Spinal cord (tissue), 10 donors: Measurements from ENCODE around the gene HMGN1. TPM values are rescaled to one million over a fixed set of nuclear protein-coding genes. Genes with fewer than 3 reads are reported as not detected.

Experiments used
- DNase-seq, 6 donors: peaks; one replicate each; pipeline versions ENCODE4 v3.0.0 to v3.0.0-alpha.2; 2013 to 2015; ENCODE audit warnings: low spot score in 6 of 6, low read depth in 4 of 6
- H3K27ac ChIP-seq: one replicate; pipeline ENCODE4 v1.5.1; 2013; ENCODE audit warnings: low read depth, low read length, control low read depth
- H3K27me3 ChIP-seq: one replicate; pipeline ENCODE4 v1.6.1; 2013; ENCODE audit warnings: low read length; ENCODE audit not compliant: control insufficient read depth, insufficient read depth
- H3K36me3 ChIP-seq: one replicate; pipeline ENCODE4 v1.6.1; 2013; ENCODE audit warnings: low read length; ENCODE audit not compliant: control insufficient read depth, insufficient read depth
- H3K4me1 ChIP-seq: one replicate; pipeline ENCODE4 v1.6.1; 2013; ENCODE audit warnings: low read length; ENCODE audit not compliant: control insufficient read depth, insufficient read depth
- H3K4me3 ChIP-seq: one replicate; pipeline ENCODE4 v1.5.1; 2013; ENCODE audit warnings: low read depth, low read length, control low read depth
- H3K9me3 ChIP-seq: one replicate; pipeline ENCODE4 v1.6.1; 2013; ENCODE audit warnings: low read length; ENCODE audit not compliant: control insufficient read depth, insufficient read depth
- WGBS: methylation state at CpG from one replicate; pipeline ENCODE4 v1.1.5; 2013; ENCODE audit warnings: missing lambda C conversion rate; ENCODE audit not compliant: insufficient coverage; 5-methylcytosine and 5-hydroxymethylcytosine counted together
- polyA plus RNA-seq, 2 donors: library from polyadenylated mRNA; unstranded; fragments of 120-200 nt; gene quantifications; one replicate each; pipeline ENCODE4 v1.2.1, GENCODE V29; 2013; ENCODE audit not compliant: insufficient read length in 2 of 2
- total RNA-seq, 2 donors: library from RNA; depleted of rRNA in 1 of 2; stranded (reverse); fragments of 120-200 nt in 1 of 2; fragments of >200 nt in 1 of 2; gene quantifications; one replicate each; pipeline versions ENCODE4 v1.2.3 to v1.2.4, GENCODE V29; 2013 to 2014
- donor health status: healthy.

The HMGN1 gene
- total and polyA plus RNA-seq, 4 donors = 134 to 407 (median 345) TPM

DNA sequence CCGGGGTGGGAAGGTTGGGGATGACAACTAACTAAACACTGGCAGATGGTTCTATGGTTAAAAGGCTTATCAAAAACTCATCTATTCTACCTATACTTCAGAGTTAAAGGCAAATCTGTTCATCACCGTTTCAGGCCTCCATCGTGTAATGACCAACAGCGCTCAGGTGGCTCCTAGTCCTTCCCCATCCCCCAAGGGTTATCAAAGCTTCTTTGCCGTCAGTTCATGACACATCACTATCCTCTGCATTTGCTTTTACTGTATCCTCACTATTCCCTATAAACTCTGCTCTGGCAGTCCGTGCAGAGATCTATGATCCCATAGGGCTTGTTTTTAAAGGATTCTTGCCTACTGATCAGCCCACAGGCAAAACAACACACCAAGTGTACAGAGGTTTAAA lies 8.2 kb downstream of the HMGN1 start:
- Histone ChIP-seq H3K36me3 (peaks cover 13% of the 10 kb centered on the region), H3K27ac (no peak overlapping the region), H3K27me3 (no peaks in the 10 kb centered on the region), H3K9me3 (no peaks in the 10 kb centered on the region), H3K4me1 (no peaks in the 10 kb centered on the region), H3K4me3 (no peak overlapping the region)
- DNase-seq = no peak
- WGBS = 73% methylated on average over 4 of the region's 6 CpGs

DNA sequence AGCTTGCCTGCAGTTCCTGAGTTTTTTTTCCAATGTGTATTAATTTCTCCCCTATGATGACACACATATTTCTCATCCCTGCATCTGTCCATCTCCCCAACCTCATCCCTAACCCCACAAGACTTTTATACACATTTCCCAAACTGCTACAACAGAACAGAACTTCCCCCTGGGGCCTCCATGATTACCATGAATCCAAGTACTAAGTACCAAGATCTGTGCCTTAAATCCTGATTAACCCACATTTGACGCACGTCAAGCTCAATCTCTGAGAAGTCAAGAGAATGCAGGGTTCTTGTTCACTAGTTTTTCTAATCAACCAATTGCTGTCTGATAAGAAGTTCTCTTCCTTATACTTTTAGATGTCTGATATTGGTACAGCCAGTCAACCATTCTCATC lies 9.7 kb downstream of the HMGN1 start:
- no peak for DNase-seq
- no peak overlapping the region for H3K27ac ChIP-seq

DNA sequence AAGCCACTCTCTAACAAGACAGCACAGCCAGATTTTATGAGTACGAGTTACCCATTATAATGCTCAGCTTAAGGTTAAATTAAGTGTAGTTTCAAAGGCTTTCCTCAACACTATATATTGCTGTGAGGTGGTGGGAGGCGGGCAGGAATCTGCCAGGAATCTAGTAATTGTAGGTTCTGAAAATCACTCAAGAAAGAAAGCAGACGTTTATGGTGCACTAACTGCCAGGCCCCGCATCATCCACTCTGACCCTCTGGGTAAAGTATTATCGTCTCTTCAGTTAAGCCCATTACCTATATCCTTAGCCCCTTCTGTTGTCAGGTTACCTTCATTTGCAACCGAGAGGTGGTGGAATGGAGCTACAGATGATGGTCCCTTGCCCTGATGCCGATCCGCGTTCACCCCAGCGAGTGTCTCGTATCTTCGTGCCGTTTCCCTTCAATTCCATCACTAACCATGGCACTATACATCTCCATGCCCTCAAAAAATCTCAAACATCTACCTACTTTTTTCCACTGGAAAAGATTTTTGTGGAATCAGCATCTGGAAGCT lies 12.4 kb downstream of the HMGN1 start:
- Histone ChIP-seq H3K4me3 (no peak overlapping the region), H3K27ac (no peak overlapping the region), H3K4me1 (no peaks in the 10 kb centered on the region), H3K27me3 (no peaks in the 10 kb centered on the region), H3K9me3 (no peaks in the 10 kb centered on the region), H3K36me3 (peaks cover 4% of the 10 kb centered on the region)
- WGBS = 87% methylated on average over 3 of the region's 13 CpGs
- DNase-seq = no peak

More for the DNA sequence above, 9.7 kb downstream of the HMGN1 start:
- H3K4me1 ChIP-seq = no peaks in the 10 kb centered on the region
- no peaks in the 10 kb centered on the region for H3K27me3 ChIP-seq
- peaks cover 11% of the 10 kb centered on the region for H3K36me3 ChIP-seq
- H3K9me3 ChIP-seq = no peaks in the 10 kb centered on the region
- no CpG with 5 or more reads among the region's 2 CpGs for WGBS
- H3K4me3 ChIP-seq = no peak overlapping the region

GRCh38 chr21:39334611-39335010 lies 14.3 kb downstream of the HMGN1 start:
- H3K27ac ChIP-seq = no peak overlapping the region
- H3K27me3 ChIP-seq = no peaks in the 10 kb centered on the region
- WGBS = 100% methylated on average over 2 of the region's 4 CpGs
- no peaks in the 10 kb centered on the region for H3K9me3 ChIP-seq
- H3K4me1 ChIP-seq = no peaks in the 10 kb centered on the region
- no peak overlapping the region for H3K4me3 ChIP-seq
- no peak for DNase-seq
- no peaks in the 10 kb centered on the region for H3K36me3 ChIP-seq

DNA sequence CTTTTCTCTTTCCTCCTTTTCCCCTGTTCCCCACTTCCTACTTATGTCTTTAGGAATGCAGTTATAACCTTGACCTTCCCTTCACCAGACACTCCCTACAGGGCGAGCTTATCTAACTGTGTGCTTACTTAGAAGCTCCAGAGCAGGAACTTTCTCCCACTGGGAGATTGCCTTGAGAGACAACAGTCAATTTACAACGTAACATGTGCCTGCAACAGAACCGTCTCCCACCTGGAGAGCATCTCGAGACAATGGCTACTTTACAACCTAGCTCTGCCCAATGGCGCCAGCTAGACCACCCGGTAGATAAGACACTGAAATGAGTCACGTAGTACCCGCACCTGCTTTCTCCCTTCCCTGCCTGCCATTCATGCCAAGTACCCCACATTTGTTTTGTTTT lies 16.7 kb downstream of the HMGN1 start:
- Histone ChIP-seq H3K27ac (no peak overlapping the region), H3K9me3 (no peaks in the 10 kb centered on the region), H3K27me3 (no peaks in the 10 kb centered on the region), H3K4me3 (no peak overlapping the region), H3K36me3 (no peaks in the 10 kb centered on the region), H3K4me1 (no peaks in the 10 kb centered on the region)
- 35% methylated on average over 6 of the region's 8 CpGs for WGBS
- no peak for DNase-seq

DNA sequence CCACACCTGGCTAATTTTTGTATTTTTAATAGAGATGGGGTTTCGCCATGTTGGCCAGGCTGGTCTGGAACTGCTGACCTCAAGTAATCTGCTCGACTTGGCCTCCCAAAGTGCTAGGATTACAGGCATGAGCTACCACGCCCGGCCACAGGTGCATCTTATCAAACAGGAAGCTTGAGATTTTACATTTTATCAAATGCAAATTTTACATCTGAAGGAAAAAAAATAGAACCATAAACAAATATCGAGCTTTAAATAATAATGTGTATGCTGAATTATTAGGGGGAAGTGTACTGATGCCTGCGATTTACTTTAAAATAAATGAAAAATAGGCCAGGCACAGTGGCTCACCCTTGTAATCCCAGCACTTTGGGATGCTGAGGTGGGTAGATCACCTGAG lies 18.9 kb downstream of the HMGN1 start:
- no peaks in the 10 kb centered on the region for H3K4me1 ChIP-seq
- H3K4me3 ChIP-seq = no peak overlapping the region
- 100% methylated on average over 2 of the region's 6 CpGs for WGBS
- H3K9me3 ChIP-seq = no peaks in the 10 kb centered on the region
- H3K36me3 ChIP-seq = no peaks in the 10 kb centered on the region
- no peak for DNase-seq
- no peak overlapping the region for H3K27ac ChIP-seq
- no peaks in the 10 kb centered on the region for H3K27me3 ChIP-seq

DNA sequence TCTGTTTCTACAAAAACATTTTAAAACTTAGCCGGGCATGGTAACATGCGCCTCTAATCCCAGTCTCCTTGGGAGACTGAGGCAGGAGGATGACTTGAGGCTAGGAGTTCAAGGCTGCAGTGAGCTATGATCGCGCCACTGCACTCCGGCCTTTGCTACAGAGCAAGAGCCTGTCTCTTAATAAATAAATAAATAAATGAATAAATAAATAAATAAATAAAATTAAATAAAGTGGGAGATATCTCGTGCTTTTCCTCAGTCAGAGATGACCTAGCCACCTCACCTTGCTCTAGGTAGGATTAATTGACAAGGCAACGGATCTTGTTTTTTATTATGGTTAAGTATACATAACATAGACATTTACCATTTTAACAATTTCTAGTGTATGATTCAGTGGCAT lies 21.2 kb downstream of the HMGN1 start:
- no peaks in the 10 kb centered on the region for H3K9me3 ChIP-seq
- H3K36me3 ChIP-seq = no peaks in the 10 kb centered on the region
- no peaks in the 10 kb centered on the region for H3K4me1 ChIP-seq
- H3K4me3 ChIP-seq = no peak overlapping the region
- WGBS = 100% methylated on average over 2 of the region's 7 CpGs
- no peak for DNase-seq
- H3K27ac ChIP-seq = no peak overlapping the region
- no peaks in the 10 kb centered on the region for H3K27me3 ChIP-seq

GRCh38 chr21:39326607-39327307 lies 22.1 kb downstream of the HMGN1 start:
- Histone ChIP-seq H3K4me3 (no peak overlapping the region), H3K9me3 (no peaks in the 10 kb centered on the region), H3K4me1 (no peaks in the 10 kb centered on the region), H3K27me3 (no peaks in the 10 kb centered on the region), H3K36me3 (no peaks in the 10 kb centered on the region), H3K27ac (no peak overlapping the region)
- WGBS = 71% methylated on average over 6 of the region's 7 CpGs
- no peak for DNase-seq

DNA sequence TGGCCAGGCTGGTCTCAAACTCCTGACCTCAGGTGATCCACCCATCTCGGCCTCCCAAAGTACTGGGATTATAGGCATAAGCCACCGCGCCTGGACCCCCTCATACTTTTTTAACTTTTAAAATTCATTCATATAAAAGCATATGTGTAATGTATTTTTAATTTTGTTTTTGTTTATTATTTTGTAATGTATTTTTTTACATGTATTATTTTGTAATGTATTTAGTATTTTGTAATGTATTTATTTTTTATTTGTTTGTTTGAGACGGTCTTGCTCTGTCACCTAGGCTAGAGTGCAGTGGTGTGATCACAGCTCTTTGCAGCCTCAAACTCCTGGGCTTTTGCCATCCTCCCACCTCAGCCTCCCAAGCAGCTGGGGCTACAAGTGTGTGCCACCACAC lies 23.4 kb downstream of the HMGN1 start:
- Histone ChIP-seq H3K4me1 (no peaks in the 10 kb centered on the region), H3K36me3 (no peaks in the 10 kb centered on the region), H3K27ac (no peak overlapping the region), H3K27me3 (no peaks in the 10 kb centered on the region), H3K9me3 (no peaks in the 10 kb centered on the region), H3K4me3 (no peak overlapping the region)
- DNase-seq = no peak
- no CpG with 5 or more reads among the region's 4 CpGs for whole genome bisulfite sequencing

GRCh38 chr21:39321424-39321823 lies 27.5 kb downstream of the HMGN1 start:
- H3K4me3 ChIP-seq = no peak overlapping the region
- H3K27ac ChIP-seq = no peak overlapping the region
- DNase-seq = no peak
- no peaks in the 10 kb centered on the region for H3K4me1 ChIP-seq
- H3K9me3 ChIP-seq = no peaks in the 10 kb centered on the region
- WGBS = 88% methylated on average over 3 of the region's 6 CpGs
- H3K36me3 ChIP-seq = no peaks in the 10 kb centered on the region
- no peaks in the 10 kb centered on the region for H3K27me3 ChIP-seq
